ENCODE measurements around the gene AJAP1.

GRCh38 chr1:4673494-4673893, 19.1 kb downstream of the AJAP1 start:
- TF ChIP-seq CTCF (IDR thresholded peaks at IDR 0.05; ENCODE audit: insufficient read depth, low read length) (no peak), REST (IDR thresholded peaks at IDR 0.05; ENCODE audit: insufficient replicate concordance, low read depth) (no peak), POLR2AphosphoS5 (IDR thresholded peaks at IDR 0.05; ENCODE audit: low read depth) (no peak), GABPA (IDR thresholded peaks at IDR 0.05; ENCODE audit: low read depth) (no peak)
